PC-3 (cell line): ENCODE measurements around the gene PRDM11.

Source experiments
- EZH2phosphoT487 ChIP-seq: fragments of 300-600 bp; sonication (generic); IDR thresholded peaks from 2 replicates; pipeline ENCODE4 v1.6.1; 2018; ENCODE audit warnings: mild to moderate bottlenecking, antibody characterized with exemption, low read length, borderline replicate concordance
- TF ChIP-seq, protein P1 (sequence below): fragments of 300-600 bp; sonication (generic); conservative IDR thresholded peaks from 2 replicates; pipeline ENCODE4 v1.5.1; 2017; ENCODE audit warnings: antibody characterized with exemption, low read depth, mild to moderate bottlenecking, low read length

GRCh38 chr11:45258982-45259530, 112.6 kb downstream of the PRDM11 start:
- TF ChIP-seq, protein P1, sequence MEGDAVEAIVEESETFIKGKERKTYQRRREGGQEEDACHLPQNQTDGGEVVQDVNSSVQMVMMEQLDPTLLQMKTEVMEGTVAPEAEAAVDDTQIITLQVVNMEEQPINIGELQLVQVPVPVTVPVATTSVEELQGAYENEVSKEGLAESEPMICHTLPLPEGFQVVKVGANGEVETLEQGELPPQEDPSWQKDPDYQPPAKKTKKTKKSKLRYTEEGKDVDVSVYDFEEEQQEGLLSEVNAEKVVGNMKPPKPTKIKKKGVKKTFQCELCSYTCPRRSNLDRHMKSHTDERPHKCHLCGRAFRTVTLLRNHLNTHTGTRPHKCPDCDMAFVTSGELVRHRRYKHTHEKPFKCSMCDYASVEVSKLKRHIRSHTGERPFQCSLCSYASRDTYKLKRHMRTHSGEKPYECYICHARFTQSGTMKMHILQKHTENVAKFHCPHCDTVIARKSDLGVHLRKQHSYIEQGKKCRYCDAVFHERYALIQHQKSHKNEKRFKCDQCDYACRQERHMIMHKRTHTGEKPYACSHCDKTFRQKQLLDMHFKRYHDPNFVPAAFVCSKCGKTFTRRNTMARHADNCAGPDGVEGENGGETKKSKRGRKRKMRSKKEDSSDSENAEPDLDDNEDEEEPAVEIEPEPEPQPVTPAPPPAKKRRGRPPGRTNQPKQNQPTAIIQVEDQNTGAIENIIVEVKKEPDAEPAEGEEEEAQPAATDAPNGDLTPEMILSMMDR = no peak
- no peak for TF ChIP-seq EZH2phosphoT487
